ENCODE measurements around the gene COL4A4.

GRCh38 chr2:227185615-227186232 lies 21.7 kb upstream of the COL4A4 start:
- TF ChIP-seq CTCF (IDR thresholded peaks at IDR 0.05) = no peak
- TF ChIP-seq ZFX (IDR thresholded peaks at IDR 0.05; ENCODE audit: borderline replicate concordance) = no peak
